ENCODE measurements around the gene MT1B.

Gene MT1B

GRCh38 chr16:56700631-56701030 is 48.9 kb downstream of the MT1B start:
- no peaks in the 10 kb centered on the region for H3K79me2 ChIP-seq (ENCODE audit: insufficient read depth, low read length)
- H3K36me3 ChIP-seq (ENCODE audit: insufficient read depth, low read length) = no peaks in the 10 kb centered on the region; the same call in 1 of the 2 replicates
- H3K9ac ChIP-seq (ENCODE audit: low read length) = no peak overlapping the region
- H3K27me3 ChIP-seq (ENCODE audit: insufficient read depth, low read length) = peaks cover 1% of the 10 kb centered on the region; the same call in 1 of the 2 replicates
- H3K27ac ChIP-seq (ENCODE audit: low read depth, low read length, poor library complexity, severe bottlenecking) = no peak overlapping the region
- 0 out of 2 replicates have a peak, but pooled peaks cover 5% of the 10 kb centered on the region for H3K9me3 ChIP-seq (ENCODE audit: low read length)
- no peak overlapping the region for H2AFZ ChIP-seq (ENCODE audit: low read length)
- H3K4me3 ChIP-seq (ENCODE audit: low read depth, low read length, poor library complexity, severe bottlenecking) = no peak overlapping the region
- H4K20me1 ChIP-seq (ENCODE audit: insufficient read depth, low read length) = no peaks in the 10 kb centered on the region
- no peak for TF ChIP-seq EZH2 (IDR thresholded peaks at IDR 0.05; ENCODE audit: borderline replicate concordance, low read length)
- TF ChIP-seq, protein P1, sequence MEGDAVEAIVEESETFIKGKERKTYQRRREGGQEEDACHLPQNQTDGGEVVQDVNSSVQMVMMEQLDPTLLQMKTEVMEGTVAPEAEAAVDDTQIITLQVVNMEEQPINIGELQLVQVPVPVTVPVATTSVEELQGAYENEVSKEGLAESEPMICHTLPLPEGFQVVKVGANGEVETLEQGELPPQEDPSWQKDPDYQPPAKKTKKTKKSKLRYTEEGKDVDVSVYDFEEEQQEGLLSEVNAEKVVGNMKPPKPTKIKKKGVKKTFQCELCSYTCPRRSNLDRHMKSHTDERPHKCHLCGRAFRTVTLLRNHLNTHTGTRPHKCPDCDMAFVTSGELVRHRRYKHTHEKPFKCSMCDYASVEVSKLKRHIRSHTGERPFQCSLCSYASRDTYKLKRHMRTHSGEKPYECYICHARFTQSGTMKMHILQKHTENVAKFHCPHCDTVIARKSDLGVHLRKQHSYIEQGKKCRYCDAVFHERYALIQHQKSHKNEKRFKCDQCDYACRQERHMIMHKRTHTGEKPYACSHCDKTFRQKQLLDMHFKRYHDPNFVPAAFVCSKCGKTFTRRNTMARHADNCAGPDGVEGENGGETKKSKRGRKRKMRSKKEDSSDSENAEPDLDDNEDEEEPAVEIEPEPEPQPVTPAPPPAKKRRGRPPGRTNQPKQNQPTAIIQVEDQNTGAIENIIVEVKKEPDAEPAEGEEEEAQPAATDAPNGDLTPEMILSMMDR (IDR thresholded peaks at IDR 0.05; ENCODE audit: low read length) = no peak
- H3K9me2 ChIP-seq (ENCODE audit: low read depth, low read length) = no peaks in the 10 kb centered on the region
- H3F3A ChIP-seq (ENCODE audit: insufficient read depth, low read length) = no peaks in the 10 kb centered on the region
- H3K4me2 ChIP-seq (ENCODE audit: low read length) = no peak overlapping the region
- no peaks in the 10 kb centered on the region for H3K4me1 ChIP-seq (ENCODE audit: insufficient read depth, low read length, severe bottlenecking)

DNA sequence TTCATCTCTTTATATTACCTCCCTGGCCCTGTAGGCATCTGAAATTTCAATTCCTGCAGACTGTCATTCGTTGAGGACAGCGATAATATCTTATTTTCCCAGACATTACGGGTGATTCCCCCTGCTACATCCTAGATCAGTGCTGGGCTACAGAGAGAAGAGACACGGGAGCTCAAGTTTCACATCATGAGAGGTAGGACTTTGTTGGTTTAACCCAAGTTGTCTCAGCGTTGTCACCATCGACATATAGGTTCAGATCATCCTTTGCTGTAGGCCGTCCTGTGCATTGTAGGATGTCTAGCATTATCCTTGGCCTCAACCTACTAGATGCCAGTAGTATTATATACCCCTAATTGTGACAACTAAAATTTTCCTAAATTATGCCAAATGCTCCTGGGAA is 49.8 kb downstream of the MT1B start:
- Histone ChIP-seq H3K27me3 (ENCODE audit: insufficient read depth, low read length) (no peaks in the 10 kb centered on the region; the same call in 1 of the 2 replicates), H3K4me3 (ENCODE audit: low read depth, low read length, poor library complexity, severe bottlenecking) (no peak overlapping the region), H3K4me1 (ENCODE audit: insufficient read depth, low read length, severe bottlenecking) (no peaks in the 10 kb centered on the region), H3K9me2 (ENCODE audit: low read depth, low read length) (no peaks in the 10 kb centered on the region), H3K9ac (ENCODE audit: low read length) (no peak overlapping the region), H3F3A (ENCODE audit: insufficient read depth, low read length) (no peaks in the 10 kb centered on the region), H3K36me3 (ENCODE audit: insufficient read depth, low read length) (no peaks in the 10 kb centered on the region; the same call in 1 of the 2 replicates), H3K9me3 (ENCODE audit: low read length) (0 out of 2 replicates have a peak, but pooled peaks cover 5% of the 10 kb centered on the region), H3K4me2 (ENCODE audit: low read length) (no peak overlapping the region), H3K27ac (ENCODE audit: low read depth, low read length, poor library complexity, severe bottlenecking) (no peak overlapping the region), H2AFZ (ENCODE audit: low read length) (peak overlapping the region; percentile 15; the same call in 1 of the 2 replicates), H4K20me1 (ENCODE audit: insufficient read depth, low read length) (no peaks in the 10 kb centered on the region), H3K79me2 (ENCODE audit: insufficient read depth, low read length) (no peaks in the 10 kb centered on the region)
- TF ChIP-seq EZH2 (IDR thresholded peaks at IDR 0.05; ENCODE audit: borderline replicate concordance, low read length) = no peak
- TF ChIP-seq, protein P1 (IDR thresholded peaks at IDR 0.05; ENCODE audit: low read length) = no peak
